Measurements from ENCODE around the gene PTGER3.
A peak's percentile ranks its signal among the peaks of the same experiment; 100 is the strongest.

The PTGER3 gene

DNA sequence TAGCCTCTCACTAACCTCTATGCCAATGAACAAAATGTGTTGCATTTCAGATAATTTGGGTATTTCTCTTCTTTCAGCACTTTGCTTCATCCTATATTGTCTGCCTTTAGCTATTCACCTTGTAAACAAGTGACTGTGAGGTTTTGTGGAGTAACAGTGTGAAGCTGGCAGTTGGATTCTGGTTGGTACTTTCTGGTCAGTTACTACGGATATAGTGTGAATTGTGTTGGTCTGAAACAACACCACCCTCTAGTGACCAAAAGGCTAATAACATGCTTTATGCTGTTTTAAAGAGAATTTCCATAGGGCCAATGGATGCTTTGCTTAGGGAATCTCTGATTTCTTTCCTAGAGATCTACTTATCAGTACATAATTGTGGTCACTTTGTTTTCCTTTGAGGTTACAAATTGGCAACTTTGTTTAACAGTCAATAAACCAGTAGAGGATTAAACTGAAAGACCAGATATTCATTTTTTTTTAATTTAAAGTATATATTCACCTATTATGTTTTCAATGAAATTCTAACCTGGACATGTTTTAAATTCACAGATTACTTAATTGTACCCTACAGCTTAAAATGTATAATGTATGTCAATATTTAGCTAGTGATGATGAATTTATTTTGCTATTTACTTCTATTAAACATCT lies 2.5 kb upstream of the PTGER3 start:
- peak; percentile 31 for DNase-seq

DNA sequence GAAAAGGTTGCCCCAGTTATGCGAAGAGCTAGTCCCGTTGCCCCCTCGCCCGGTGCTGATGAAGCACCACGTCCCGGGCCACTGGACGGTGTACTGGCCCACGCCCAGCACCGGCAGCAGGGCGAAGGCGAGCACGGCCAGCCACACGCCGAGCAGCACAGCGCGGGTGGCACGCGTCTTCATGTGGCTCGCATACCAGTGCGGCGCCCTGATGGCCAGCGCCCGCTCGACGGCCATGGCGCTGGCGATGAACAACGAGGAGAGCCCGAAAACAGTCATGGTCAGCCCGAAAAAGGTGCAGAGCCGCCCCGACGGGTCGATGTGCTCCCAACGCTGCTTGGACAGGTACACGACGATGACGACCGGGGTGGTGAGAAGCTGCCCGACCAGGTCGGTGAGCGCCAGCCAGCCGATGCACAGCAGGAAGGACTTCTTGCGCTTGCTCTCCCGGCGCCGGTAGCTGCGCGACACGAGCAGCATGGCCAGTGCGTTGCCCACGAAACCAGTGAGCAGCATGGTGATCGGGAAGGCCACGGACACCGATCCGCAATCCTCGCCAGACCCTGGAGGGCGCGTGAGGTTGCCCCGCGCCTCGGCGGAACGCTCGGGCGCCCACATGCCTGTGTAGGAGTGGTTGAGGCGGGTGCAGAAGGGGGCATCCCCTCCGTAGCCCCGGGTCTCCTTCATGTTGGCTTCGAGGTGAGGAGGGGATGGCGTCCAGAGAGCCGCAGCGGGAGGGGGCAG lies 553 bp downstream of the PTGER3 start:
- DNase-seq = no peak

DNA sequence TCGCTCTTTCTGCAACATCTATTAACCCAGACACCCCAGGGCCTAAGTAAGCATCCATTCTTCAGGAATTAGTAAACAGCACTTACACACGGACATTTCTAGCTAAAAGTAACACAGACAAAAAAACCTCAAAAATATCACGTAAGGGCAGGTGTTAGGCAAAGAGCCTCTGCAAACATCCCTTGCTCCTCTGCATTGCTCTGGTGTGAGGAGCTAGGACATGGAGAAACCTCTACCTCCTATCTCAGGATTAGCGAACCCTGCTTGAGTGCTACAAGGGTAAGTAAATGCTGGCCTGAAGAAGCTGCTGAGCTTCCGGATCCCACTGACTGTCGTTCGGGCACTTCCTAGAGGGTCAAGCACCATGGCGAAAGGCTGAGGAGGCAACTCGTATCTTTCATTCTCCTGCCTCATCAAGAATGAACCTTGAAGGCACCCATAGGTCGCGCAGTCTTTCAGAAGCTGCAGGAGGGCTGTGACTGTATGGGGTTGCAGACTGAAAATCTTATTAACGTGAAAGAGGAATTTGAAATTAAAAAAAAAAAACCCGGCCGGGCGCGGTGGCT lies 2.1 kb downstream of the PTGER3 start:
- no peak for DNase-seq

- DNase-seq = no peak
Measured at GRCh38 chr1:71044833-71045232, 2.8 kb downstream of the PTGER3 start.

GRCh38 chr1:71043065-71043464 lies 4.6 kb downstream of the PTGER3 start:
- DNase-seq = no peak

GRCh38 chr1:71041806-71042205 lies 5.8 kb downstream of the PTGER3 start:
- no peak for DNase-seq

DNA sequence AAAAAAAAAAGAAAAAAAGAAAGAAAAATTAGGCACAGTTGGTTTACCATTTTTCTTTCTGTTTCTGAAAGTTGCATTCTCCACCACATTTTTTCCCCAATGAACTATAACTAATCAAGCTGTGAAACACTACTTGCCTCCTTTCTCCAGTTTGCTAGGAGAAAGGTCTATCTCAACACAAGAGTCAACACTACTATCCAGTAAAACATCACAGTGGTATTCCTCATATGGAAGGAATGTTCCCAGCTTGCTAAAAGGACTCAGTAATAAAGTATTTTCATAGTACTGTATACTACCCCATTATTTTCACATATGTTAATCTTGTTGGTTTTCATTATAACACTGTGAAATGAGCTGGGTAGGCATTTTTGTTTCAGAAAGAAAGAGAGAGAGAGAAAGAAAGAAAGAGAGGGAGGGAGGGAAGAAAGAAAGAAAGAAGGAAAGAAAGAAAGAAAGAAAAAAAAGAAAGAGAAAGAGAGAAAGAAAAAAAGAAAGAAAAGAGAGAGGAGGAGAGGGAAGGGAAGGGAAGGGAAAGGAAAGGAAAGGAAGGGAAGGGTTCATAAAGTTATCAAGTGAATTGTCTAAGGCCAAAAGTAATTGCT lies 7.9 kb downstream of the PTGER3 start:
- DNase-seq = no peak

DNA sequence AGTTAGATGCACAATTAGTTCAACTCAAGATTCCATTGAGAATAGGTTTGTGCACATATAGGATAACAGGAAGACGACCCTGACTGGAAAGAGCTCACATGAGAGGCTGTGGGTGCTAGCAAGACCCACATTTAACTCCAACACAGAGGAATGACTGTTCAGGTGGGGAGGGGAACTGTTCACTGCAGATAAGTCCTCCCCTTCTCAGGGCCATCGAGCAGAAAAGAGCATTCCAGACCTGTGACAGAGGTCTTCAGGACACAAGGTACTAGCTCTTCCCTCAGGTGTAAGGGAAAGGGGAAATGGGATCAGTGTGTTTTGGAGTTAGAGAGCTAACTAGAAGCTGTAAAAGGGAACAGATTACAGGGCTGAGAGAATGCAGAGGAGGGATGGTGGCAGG lies 8.7 kb downstream of the PTGER3 start:
- DNase-seq = no peak

- DNase-seq = no peak
Measured at GRCh38 chr1:71037829-71038620, 9.6 kb downstream of the PTGER3 start.

DNA sequence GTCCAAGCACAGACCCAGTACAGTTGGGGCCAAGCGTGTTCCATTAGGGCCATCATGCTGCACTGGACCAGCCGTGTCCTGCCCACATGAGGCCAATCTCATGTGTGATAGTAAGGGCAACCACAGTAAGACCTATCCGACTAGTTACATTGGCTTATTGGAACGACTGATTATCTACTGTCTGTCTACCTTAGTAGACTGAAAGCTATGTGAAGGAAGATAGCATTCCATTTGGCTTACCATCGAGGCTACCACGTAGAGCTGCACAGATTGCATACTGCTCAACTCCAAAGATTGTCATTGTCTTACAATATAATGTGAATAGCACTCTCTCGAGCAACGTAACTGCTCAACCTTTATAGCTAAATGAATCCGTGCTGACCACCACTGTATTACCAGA lies 10.6 kb downstream of the PTGER3 start:
- no peak for DNase-seq

DNA sequence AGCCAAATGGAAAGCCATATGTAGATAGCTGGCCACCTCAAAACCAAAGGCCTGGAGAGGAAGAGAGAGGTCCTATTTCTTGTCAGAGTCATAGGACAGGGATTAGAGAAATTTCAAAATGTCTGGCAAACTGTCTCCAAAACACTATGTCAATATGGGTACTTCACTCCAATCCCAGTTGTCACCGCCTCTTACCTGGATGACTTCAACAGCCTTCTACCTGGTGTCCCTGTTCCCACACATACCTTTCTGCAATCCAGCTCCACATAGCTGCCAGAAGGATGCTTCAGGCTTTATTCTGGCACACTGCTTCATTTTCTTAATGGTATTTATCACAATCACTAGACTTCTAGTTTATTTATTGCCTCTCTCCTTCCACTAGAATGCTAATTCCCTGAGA lies 14.5 kb downstream of the PTGER3 start:
- DNase-seq = no peak

DNA sequence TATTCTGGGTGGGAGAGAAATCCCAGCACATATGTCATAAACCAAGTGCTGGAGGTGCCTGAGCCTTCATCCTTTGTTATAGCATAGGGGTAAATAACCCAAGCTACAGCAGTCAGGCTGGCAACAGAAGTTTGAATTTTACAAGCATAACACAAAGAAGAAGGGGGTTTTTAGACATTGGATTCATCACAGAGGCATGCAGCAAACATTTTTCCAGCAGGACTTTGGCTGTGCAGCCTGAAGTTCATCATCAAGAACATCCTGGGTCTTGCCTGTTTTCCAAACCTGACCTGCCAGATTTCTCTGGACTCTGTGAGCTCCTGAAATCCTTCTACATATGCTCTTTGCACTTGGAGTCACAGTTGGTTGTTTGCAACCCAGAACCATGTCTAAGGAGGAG lies 16.2 kb downstream of the PTGER3 start:
- no peak for DNase-seq

DNA sequence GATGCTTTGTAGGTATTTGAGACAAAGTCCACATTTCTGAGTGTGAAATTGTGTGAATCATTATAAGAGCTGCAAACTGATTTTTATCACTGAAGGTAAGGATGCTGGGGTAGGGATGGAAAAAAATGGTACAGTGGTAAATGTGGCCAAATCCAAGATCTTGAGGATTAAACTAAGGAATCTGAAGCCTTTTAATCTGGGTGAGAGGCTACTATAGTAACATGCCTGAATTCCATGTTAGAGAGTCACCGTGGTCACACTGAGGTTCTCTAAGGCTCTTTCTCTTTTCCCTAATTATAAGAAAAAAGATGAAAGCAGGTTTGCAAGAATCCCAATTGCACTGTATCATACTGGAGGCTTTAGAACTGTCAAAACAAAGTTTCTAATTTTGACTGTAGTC lies 17.6 kb downstream of the PTGER3 start:
- DNase-seq = no peak

DNA sequence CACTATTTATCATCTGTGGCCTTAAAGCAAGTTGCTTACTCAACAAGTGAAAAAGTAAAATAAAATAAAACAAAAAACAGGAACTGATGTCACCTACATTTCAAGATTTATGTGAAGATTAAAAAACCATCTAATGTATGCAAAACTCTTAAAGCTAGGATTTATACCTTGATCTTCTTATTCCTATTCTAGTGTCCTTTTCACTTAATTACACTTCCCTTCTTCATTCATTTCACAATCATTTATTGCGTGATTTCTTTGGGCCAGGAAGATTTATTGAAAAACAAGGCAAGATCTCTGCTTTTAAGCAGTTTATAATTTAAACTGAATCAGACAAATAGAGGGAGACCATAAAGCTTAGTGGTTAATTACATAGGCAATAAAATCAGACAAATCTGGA lies 18.6 kb downstream of the PTGER3 start:
- no peak for DNase-seq

DNA sequence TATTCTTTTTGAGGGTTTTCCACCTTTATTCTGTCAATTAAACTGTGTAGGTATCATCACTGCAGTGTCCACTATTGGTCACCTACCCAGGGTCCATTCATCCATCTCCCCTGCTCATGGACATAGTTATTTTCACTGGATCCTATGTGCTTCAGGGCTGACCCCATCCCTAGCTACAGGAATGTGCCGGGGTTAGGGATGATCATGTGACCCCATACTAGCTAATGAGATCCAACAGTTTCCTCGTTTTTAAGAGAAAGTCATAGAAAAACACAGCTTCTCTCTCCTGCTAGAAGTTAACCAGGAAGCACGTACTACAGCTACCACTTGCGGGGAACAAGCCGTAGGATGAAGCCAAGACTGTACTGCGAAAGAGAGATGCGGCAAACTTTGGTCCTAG lies 19.6 kb downstream of the PTGER3 start:
- DNase-seq = no peak

- DNase-seq = no peak
Measured at GRCh38 chr1:71026093-71026492, 21.5 kb downstream of the PTGER3 start.

GRCh38 chr1:71023515-71023914 lies 24.1 kb downstream of the PTGER3 start:
- no peak for DNase-seq

GRCh38 chr1:71019233-71019969 lies 28.2 kb downstream of the PTGER3 start:
- no peak for DNase-seq

DNA sequence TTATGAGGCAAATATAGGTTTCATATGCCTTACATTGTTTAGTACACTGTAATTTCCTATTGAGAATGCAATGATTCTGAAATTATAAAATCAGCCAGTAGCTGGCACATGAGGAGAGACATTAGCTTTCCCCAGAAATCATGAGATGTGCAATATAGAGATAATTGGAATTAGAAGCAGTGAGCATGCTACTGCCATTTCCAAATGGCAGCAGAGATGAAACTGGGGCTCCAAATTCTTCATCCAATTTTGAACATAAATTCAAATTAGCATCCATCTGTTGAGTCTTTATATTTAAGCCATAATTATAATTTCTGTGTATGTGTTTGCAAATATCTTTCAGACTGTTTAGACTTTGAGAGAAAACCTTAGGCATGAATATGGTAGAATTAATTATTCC lies 28.8 kb downstream of the PTGER3 start:
- DNase-seq = no peak

GRCh38 chr1:71015745-71016144 lies 31.9 kb downstream of the PTGER3 start:
- no peak for DNase-seq

DNA sequence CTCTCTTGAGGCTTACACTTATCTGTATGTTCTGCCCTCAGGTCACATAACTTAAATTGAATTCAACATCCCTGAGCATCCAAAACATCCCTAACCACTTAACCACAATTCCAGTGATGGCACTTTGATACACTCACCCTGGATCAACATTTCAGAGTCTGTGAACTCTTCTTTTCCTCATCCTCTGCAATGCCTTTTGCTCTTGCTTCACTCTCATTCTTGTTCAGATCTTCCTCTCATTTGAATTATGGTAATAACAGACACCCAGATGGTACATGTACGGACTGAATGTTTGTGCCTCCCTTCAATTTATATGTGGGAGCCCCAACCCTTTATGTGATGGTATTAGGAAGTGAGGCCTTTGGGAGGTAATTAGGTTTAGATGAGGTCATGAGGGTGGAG lies 33.4 kb downstream of the PTGER3 start:
- no peak for DNase-seq

- no peak for DNase-seq
Measured at GRCh38 chr1:71002709-71003475, 44.7 kb downstream of the PTGER3 start.

Measured in DMS79 (cell line).